K562 (cell line): ENCODE measurements around the gene GSTM1. TPM values are rescaled to one million over a fixed set of nuclear protein-coding genes. Genes with fewer than 3 reads are reported as not detected.
A peak's percentile ranks its signal among the peaks of the same experiment; 100 is the strongest.

ENCODE experiments used
- ATAC-seq: fragments of 200-7000 bp; cut with Tn5 transposase; 3 replicates; pipeline ENCODE4 v1.9.1; 2020; ENCODE audit warnings: moderate library complexity
- BruUV-seq: library from RNA; stranded (reverse); fragments of 400-500 nt; replicated peaks from 2 replicates; lab custom pipeline; 2021; lab: Mats Ljungman, UMichigan
- CTCF ChIA-PET: fragments of 300-600 bp; formaldehyde crosslinking; extraction: SDS; loops from one replicate; lab custom pipeline; 2021; ENCODE audit warnings: low intra/inter-chr PET ratio; lab: Yijun Ruan, JAX
- POLR2A ChIA-PET: fragments of 300-600, 350-650 bp; sonication (Branson Sonifier 250); formaldehyde crosslinking; extraction: SDS; loops from one replicate; lab custom pipeline; 2021; ENCODE audit warnings: antibody characterized with exemption, inconsistent platforms; lab: Yijun Ruan, JAX
- DNase-seq, 4 experiments: peaks; one replicate each; pipeline versions ENCODE4 v3.0.0 to v3.0.0-alpha.2; 2011 to 2018; ENCODE audit warnings: low spot score in 3 of 4, mixed read lengths in 3 of 4; ENCODE audit errors: extremely low read depth in 1 of 4
- FAIRE-seq: peaks from 2 replicates; lab custom pipeline; 2011; peaks lifted over from hg19 to GRCh38; lab: Jason Lieb, UNC
- H2AFZ ChIP-seq: 2 replicates; pipeline ENCODE4 v1.6.0; 2011; ENCODE audit warnings: low read depth, low read length, control low read depth, inconsistent platforms
- H3K27ac ChIP-seq: fragments of 200-600 bp; 3 replicates; pipeline ENCODE4 v1.8.0; 2011; ENCODE audit warnings: low read depth, mild to moderate bottlenecking, control low read depth, inconsistent platforms, low read length, moderate library complexity, mixed read lengths; ENCODE audit errors: extremely low read depth
- H3K27me3 ChIP-seq, 2 experiments: fragments of 300-600 bp in 1 of 2; 2 replicates in 1 of 2; 3 replicates in 1 of 2; pipeline versions ENCODE4 v1.6.0 to v1.8.0; 2011; ENCODE audit warnings: inconsistent platforms in 2 of 2, low read length in 2 of 2, mild to moderate bottlenecking in 1 of 2, mixed read lengths in 1 of 2, moderate library complexity in 1 of 2; ENCODE audit not compliant: control insufficient read depth in 2 of 2, insufficient read depth in 2 of 2
- H3K36me3 ChIP-seq: fragments of 300-600 bp; 3 replicates; pipeline ENCODE4 v1.8.0; 2011; ENCODE audit warnings: mild to moderate bottlenecking, low read length, inconsistent platforms; ENCODE audit not compliant: control insufficient read depth, insufficient read depth
- H3K4me1 ChIP-seq, 2 experiments: fragments of 200-600 bp in 1 of 2; replicated peaks in 1 of 2; 2 replicates in 1 of 2; 3 replicates in 1 of 2; pipeline versions ENCODE4 v1.5.1 to v1.8.0; 2011; ENCODE audit warnings: inconsistent platforms in 2 of 2, low read length in 2 of 2, mild to moderate bottlenecking in 1 of 2, mixed read lengths in 1 of 2, moderate library complexity in 1 of 2; ENCODE audit not compliant: control insufficient read depth in 2 of 2, insufficient read depth in 2 of 2
- H3K4me2 ChIP-seq: 2 replicates; pipeline ENCODE4 v1.6.1; 2011; ENCODE audit warnings: low read length, control low read depth, inconsistent platforms, mixed read lengths; ENCODE audit not compliant: insufficient read depth
- H3K4me3 ChIP-seq: fragments of 200-600 bp; sonication (generic), shearing (Covaris generic); 2 replicates; pipeline ENCODE4 v1.5.1; 2016; ENCODE audit warnings: control low read depth, inconsistent platforms
- H3K79me2 ChIP-seq: fragments of 200-600 bp; 3 replicates; pipeline ENCODE4 v1.8.0; 2011; ENCODE audit warnings: low read length, inconsistent platforms; ENCODE audit not compliant: control insufficient read depth, insufficient read depth
- H3K9ac ChIP-seq, 2 experiments: 2 replicates each; pipeline versions ENCODE4 v1.6.0 to v1.6.1; 2011; ENCODE audit warnings: low read depth in 2 of 2, low read length in 2 of 2, control low read depth in 1 of 2, inconsistent platforms in 1 of 2, mild to moderate bottlenecking in 1 of 2, mixed read lengths in 1 of 2; ENCODE audit not compliant: insufficient read depth in 1 of 2
- H3K9me1 ChIP-seq: one replicate; pipeline ENCODE4 v1.6.0; 2011; ENCODE audit warnings: inconsistent platforms, mild to moderate bottlenecking, low read length, moderate library complexity; ENCODE audit not compliant: control insufficient read depth, insufficient read depth
- H3K9me3 ChIP-seq: replicated peaks from 2 replicates; pipeline ENCODE4 v1.5.1; 2011; ENCODE audit warnings: low read depth, low read length, inconsistent platforms; ENCODE audit not compliant: control insufficient read depth, insufficient read depth
- H4K20me1 ChIP-seq: replicated peaks from 2 replicates; pipeline ENCODE4 v1.6.1; 2011; ENCODE audit warnings: low read length, inconsistent platforms, mixed read lengths; ENCODE audit not compliant: control insufficient read depth, insufficient read depth
- CBX2 ChIP-seq: fragments of 200-600 bp; sonication (generic); IDR thresholded peaks from one replicate; pipeline ENCODE4 v1.6.1; 2012; ENCODE audit warnings: mild to moderate bottlenecking, low read length, inconsistent platforms; ENCODE audit not compliant: insufficient read depth, poor library complexity, severe bottlenecking
- ERF ChIP-seq: fragments of 450-650 bp; formaldehyde crosslinking; IDR thresholded peaks from 2 replicates; pipeline ENCODE4 v1.4.0; 2020; ENCODE audit warnings: mild to moderate bottlenecking, mixed read lengths
- FOXK1 ChIP-seq: sonication (generic); formaldehyde crosslinking; IDR thresholded peaks from 2 replicates; pipeline ENCODE4 v1.8.0; 2022; ENCODE audit warnings: missing genetic modification reagents, mild to moderate bottlenecking, borderline replicate concordance
- HNRNPUL1 ChIP-seq: fragments of 200-400 bp; formaldehyde crosslinking; IDR thresholded peaks from 2 replicates; pipeline ENCODE4 v1.6.1; 2017; ENCODE audit warnings: low read length
- KAT8 ChIP-seq: fragments of 450-650 bp; IDR thresholded peaks from 2 replicates; pipeline ENCODE4 v1.6.1; 2016; ENCODE audit warnings: low read depth, mild to moderate bottlenecking
- KLF16 ChIP-seq: IDR thresholded peaks from 2 replicates; pipeline ENCODE4 v1.6.1; 2016; ENCODE audit warnings: antibody characterized with exemption
- MYC ChIP-seq, 2 experiments: fragments of 250-450 bp in 1 of 2; sonication (Bioruptor Pico) in 1 of 2; IDR thresholded peaks; 2 replicates each; pipeline versions ENCODE4 v1.5.1 to v1.6.1; 2012 to 2021; ENCODE audit warnings: low read depth in 2 of 2, borderline replicate concordance in 1 of 2, improper control_type of control experiment in 1 of 2, low read length in 1 of 2, mild to moderate bottlenecking in 1 of 2, moderate library complexity in 1 of 2
- NFXL1 ChIP-seq: fragments of 450-650 bp; formaldehyde crosslinking; IDR thresholded peaks from 2 replicates; pipeline ENCODE4 v1.4.0; 2021; ENCODE audit warnings: mild to moderate bottlenecking
- SMARCB1 ChIP-seq: IDR thresholded peaks from 2 replicates; pipeline ENCODE4 v1.6.1; 2011; ENCODE audit warnings: improper control_type of control experiment, low read depth; ENCODE audit not compliant: insufficient read length
- WGBS: fragments of 100-300 bp; shearing (Covaris generic); methylation state at CpG from one replicate; pipeline ENCODE4 v1.1.6; 2016; ENCODE audit warnings: low coverage, mixed read lengths; ENCODE audit not compliant: insufficient coverage; ENCODE audit errors: missing lambda C conversion rate; 5-methylcytosine and 5-hydroxymethylcytosine counted together
- in situ Hi-C: fragments of 300-500 bp; cut with MboI; formaldehyde crosslinking; loops from 4 replicates; pipeline ENCODE4 v1.15.0; 2018; ENCODE audit warnings: inconsistent platforms, mixed read lengths
- intact Hi-C: fragments of 100-400 bp; cut with micrococcal nuclease; formaldehyde crosslinking; loops from 2 replicates; pipeline ENCODE4 v1.14.2; 2022
- polyA plus RNA-seq, 8 experiments: library from polyadenylated mRNA; depleted of rRNA in 4 of 8; stranded (reverse) in 5 of 8; unstranded in 3 of 8; fragments of >200 nt; fragmentation: Nextera tagmentation in 2 of 8; fragmentation: Illumina TruSeq in 1 of 8; extraction: Ambion mirVana in 2 of 8; extraction: Trizol in 1 of 8; gene quantifications; 2 replicates each; pipeline versions ENCODE4 v1.2.1 to v1.2.3, GENCODE V29; 2011 to 2014; ENCODE audit warnings: inconsistent platforms in 1 of 8, missing spikeins in 1 of 8
- total RNA-seq, 7 experiments: library from RNA; depleted of rRNA in 6 of 7; stranded (reverse); fragments of >200 nt in 6 of 7; fragmentation: Illumina TruSeq in 2 of 7; extraction: Trizol in 2 of 7; gene quantifications; 2 replicates each; pipeline versions ENCODE4 v1.2.1 to v1.2.3, GENCODE V29; 2011 to 2021; ENCODE audit warnings: low replicate concordance in 1 of 7
- TF ChIP-seq, protein P1 (sequence below): sonication (generic); formaldehyde crosslinking; IDR thresholded peaks from 2 replicates; pipeline ENCODE4 v1.8.0; 2022; ENCODE audit warnings: missing genetic modification reagents, mild to moderate bottlenecking, moderate library complexity, borderline replicate concordance
- TF ChIP-seq, protein P2 (sequence below), 2 experiments: IDR thresholded peaks; 2 replicates each; pipeline ENCODE4 v1.6.1; 2011; ENCODE audit warnings: borderline replicate concordance in 1 of 2, control low read depth in 1 of 2, low read depth in 1 of 2, low read length in 1 of 2, mild to moderate bottlenecking in 1 of 2, mixed read lengths in 1 of 2, moderate library complexity in 1 of 2; ENCODE audit not compliant: insufficient read depth in 1 of 2, insufficient read length in 1 of 2, poor library complexity in 1 of 2, severe bottlenecking in 1 of 2; ENCODE audit errors: extremely low read depth in 1 of 2
- TF ChIP-seq, protein P3 (sequence below): sonication (generic); formaldehyde crosslinking; IDR thresholded peaks from 2 replicates; pipeline ENCODE4 v1.8.0; 2022; ENCODE audit warnings: mild to moderate bottlenecking, missing genetic modification reagents

GSTM1 gene
- total and polyA plus RNA-seq, 9 of the 15 experiments (the other 6 are each of a cell fraction or from before 2014, with no cell fraction given) = not detected

DNA sequence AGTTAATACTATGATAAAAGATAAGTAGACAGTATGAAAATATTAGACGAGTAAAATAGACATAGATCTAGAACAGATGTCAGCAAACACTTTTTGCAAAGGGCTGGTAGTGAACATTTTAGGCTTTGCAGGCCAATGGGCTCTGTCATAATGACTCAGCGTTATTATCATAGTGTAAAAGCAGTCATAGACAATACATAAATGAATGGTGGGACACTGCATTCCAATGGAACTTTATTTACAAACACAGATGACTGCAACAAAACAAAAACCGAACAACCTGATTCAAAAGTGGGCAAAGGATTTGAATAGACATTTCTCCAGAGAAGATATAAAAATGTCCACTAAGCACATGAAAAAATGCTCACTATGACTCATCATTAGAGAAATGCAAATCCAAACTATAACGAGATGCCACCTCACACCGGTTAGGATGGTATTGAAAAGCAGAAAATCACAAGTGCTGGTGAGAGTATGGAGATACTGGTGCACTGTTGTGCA lies 31.8 kb downstream of the GSTM1 start:
- H4K20me1 ChIP-seq = no peaks in the 10 kb centered on the region
- FAIRE-seq (peak; percentile 23), ATAC-seq (peak; percentile 87), DNase-seq (peak in 2 of 4 experiments; percentile 60 to 74)
- H3K9me1 ChIP-seq = no peaks in the 10 kb centered on the region
- peak overlapping the region; percentile 43; the same call in 2 of the 3 replicates for H3K27ac ChIP-seq
- CTCF ChIA-PET = interaction anchor here (1.1 kb wide), 1 partner anchor 52 kb away, joined by 3 read pairs; no protein-coding TSS in a partner anchor
- H3K4me3 ChIP-seq = no peak overlapping the region
- POLR2A ChIA-PET = no interaction called here
- H3K27me3 ChIP-seq = peaks cover 0 to 5% of the 10 kb centered on the region in 2 experiments; a peak in 1 of 5 replicates
- no peaks in the 10 kb centered on the region for H3K79me2 ChIP-seq
- 13% methylated on average over 5 of the region's 5 CpGs for WGBS
- H2AFZ ChIP-seq = peak overlapping the region; percentile 87
- no peaks in the 10 kb centered on the region for H3K36me3 ChIP-seq
- BruUV-seq = no TSS peak
- H3K4me1 ChIP-seq = peaks cover 5 to 21% of the 10 kb centered on the region in 2 experiments; a peak in 4 of 5 replicates
- H3K4me2 ChIP-seq = peak overlapping the region; percentile 2; the same call in 1 of the 2 replicates
- H3K9ac ChIP-seq = peak overlapping the region in 1 of 2 experiments; percentile 3; a peak in 1 of 4 replicates
- intact Hi-C loops (loop anchor here (5.0 kb wide), 1 partner anchor 172 kb away; the partner anchor contains the start of gene GNAI3), in situ Hi-C loops (loop anchor here (5.0 kb wide), 1 partner anchor 42 kb away; no protein-coding TSS in a partner anchor)
- no peaks in the 10 kb centered on the region for H3K9me3 ChIP-seq
- TF ChIP-seq FOXK1 (CRISPR knock-in tag) (no peak), HNRNPUL1 (no peak), KAT8 (no peak), MYC (IDR thresholded peaks at IDR 0.05; ENCODE audit: low read depth, low read length) (no peak), MYC (CRISPR knock-in tag; IDR thresholded peaks at IDR 0.05; ENCODE audit: borderline replicate concordance, low read depth) (no peak), SMARCB1 (no peak), CBX2 (no peak), KLF16 (no peak), NFXL1 (CRISPR knock-in tag) (no peak), ERF (no peak)
- TF ChIP-seq, protein P1, sequence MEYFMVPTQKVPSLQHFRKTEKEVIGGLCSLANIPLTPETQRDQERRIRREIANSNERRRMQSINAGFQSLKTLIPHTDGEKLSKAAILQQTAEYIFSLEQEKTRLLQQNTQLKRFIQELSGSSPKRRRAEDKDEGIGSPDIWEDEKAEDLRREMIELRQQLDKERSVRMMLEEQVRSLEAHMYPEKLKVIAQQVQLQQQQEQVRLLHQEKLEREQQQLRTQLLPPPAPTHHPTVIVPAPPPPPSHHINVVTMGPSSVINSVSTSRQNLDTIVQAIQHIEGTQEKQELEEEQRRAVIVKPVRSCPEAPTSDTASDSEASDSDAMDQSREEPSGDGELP (CRISPR knock-in tag) = no peak
- TF ChIP-seq, protein P2, sequence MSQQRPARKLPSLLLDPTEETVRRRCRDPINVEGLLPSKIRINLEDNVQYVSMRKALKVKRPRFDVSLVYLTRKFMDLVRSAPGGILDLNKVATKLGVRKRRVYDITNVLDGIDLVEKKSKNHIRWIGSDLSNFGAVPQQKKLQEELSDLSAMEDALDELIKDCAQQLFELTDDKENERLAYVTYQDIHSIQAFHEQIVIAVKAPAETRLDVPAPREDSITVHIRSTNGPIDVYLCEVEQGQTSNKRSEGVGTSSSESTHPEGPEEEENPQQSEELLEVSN (IDR thresholded peaks at IDR 0.05; ENCODE audit: borderline replicate concordance in 1 of 2, extremely low read depth in 1 of 2, insufficient read depth in 1 of 2, insufficient read length in 1 of 2, low read depth in 1 of 2, low read length in 1 of 2, poor library complexity in 1 of 2, severe bottlenecking in 1 of 2) = no peak
- TF ChIP-seq, protein P3, sequence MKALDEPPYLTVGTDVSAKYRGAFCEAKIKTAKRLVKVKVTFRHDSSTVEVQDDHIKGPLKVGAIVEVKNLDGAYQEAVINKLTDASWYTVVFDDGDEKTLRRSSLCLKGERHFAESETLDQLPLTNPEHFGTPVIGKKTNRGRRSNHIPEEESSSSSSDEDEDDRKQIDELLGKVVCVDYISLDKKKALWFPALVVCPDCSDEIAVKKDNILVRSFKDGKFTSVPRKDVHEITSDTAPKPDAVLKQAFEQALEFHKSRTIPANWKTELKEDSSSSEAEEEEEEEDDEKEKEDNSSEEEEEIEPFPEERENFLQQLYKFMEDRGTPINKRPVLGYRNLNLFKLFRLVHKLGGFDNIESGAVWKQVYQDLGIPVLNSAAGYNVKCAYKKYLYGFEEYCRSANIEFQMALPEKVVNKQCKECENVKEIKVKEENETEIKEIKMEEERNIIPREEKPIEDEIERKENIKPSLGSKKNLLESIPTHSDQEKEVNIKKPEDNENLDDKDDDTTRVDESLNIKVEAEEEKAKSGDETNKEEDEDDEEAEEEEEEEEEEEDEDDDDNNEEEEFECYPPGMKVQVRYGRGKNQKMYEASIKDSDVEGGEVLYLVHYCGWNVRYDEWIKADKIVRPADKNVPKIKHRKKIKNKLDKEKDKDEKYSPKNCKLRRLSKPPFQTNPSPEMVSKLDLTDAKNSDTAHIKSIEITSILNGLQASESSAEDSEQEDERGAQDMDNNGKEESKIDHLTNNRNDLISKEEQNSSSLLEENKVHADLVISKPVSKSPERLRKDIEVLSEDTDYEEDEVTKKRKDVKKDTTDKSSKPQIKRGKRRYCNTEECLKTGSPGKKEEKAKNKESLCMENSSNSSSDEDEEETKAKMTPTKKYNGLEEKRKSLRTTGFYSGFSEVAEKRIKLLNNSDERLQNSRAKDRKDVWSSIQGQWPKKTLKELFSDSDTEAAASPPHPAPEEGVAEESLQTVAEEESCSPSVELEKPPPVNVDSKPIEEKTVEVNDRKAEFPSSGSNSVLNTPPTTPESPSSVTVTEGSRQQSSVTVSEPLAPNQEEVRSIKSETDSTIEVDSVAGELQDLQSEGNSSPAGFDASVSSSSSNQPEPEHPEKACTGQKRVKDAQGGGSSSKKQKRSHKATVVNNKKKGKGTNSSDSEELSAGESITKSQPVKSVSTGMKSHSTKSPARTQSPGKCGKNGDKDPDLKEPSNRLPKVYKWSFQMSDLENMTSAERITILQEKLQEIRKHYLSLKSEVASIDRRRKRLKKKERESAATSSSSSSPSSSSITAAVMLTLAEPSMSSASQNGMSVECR (CRISPR knock-in tag) = no peak
